GM12878 (cell line): ENCODE measurements around the gene FAHD1. TPM values are rescaled to one million over a fixed set of nuclear protein-coding genes. Genes with fewer than 3 reads are reported as not detected.

Experiments used
- BMI1 ChIP-seq: fragments of 450-650 bp; IDR thresholded peaks from 2 replicates; pipeline ENCODE4 v1.6.1; 2016; ENCODE audit warnings: mild to moderate bottlenecking, moderate library complexity, borderline replicate concordance
- CEBPB ChIP-seq, 2 experiments: fragments of 150-350 bp in 1 of 2; IDR thresholded peaks; 2 replicates each; pipeline ENCODE4 v1.6.1; 2012 to 2014; ENCODE audit warnings: low read depth in 2 of 2, low read length in 2 of 2, borderline replicate concordance in 1 of 2, inconsistent platforms in 1 of 2
- CREM ChIP-seq: IDR thresholded peaks from 2 replicates; pipeline ENCODE4 v1.6.1; 2014; ENCODE audit warnings: antibody characterized with exemption, low read depth
- EZH2 ChIP-seq: IDR thresholded peaks from 2 replicates; pipeline ENCODE4 v1.6.1; 2012; ENCODE audit warnings: low read depth, mild to moderate bottlenecking, control low read depth, inconsistent platforms, low read length, borderline replicate concordance; ENCODE audit not compliant: control insufficient read depth
- JUND ChIP-seq: IDR thresholded peaks from 2 replicates; pipeline ENCODE4 v1.6.1; 2012; ENCODE audit warnings: low read depth, mild to moderate bottlenecking, low read length, improper control_type of control experiment, moderate library complexity
- MTA3 ChIP-seq: IDR thresholded peaks from 2 replicates; pipeline ENCODE4 v1.6.1; 2012; ENCODE audit warnings: low read length, inconsistent platforms, borderline replicate concordance
- NKRF ChIP-seq: fragments of 450-650 bp; conservative IDR thresholded peaks from 2 replicates; pipeline ENCODE4 v1.6.1; 2017; ENCODE audit warnings: mild to moderate bottlenecking, moderate library complexity
- NR2C2 ChIP-seq: IDR thresholded peaks from 2 replicates; pipeline ENCODE4 v1.6.1; 2011; ENCODE audit warnings: borderline replicate concordance, low read depth; ENCODE audit not compliant: control insufficient read depth, insufficient read length
- RAD21 ChIP-seq: IDR thresholded peaks from 2 replicates; pipeline ENCODE4 v1.6.1; 2011; ENCODE audit warnings: mild to moderate bottlenecking, low read depth, low read length, moderate library complexity; ENCODE audit not compliant: insufficient read depth
- RAD51 ChIP-seq: fragments of 450-650 bp; IDR thresholded peaks from 2 replicates; pipeline ENCODE4 v1.6.1; 2016; ENCODE audit warnings: moderate library complexity, mild to moderate bottlenecking, inconsistent platforms
- RB1 ChIP-seq: fragments of 450-650 bp; formaldehyde crosslinking; IDR thresholded peaks from 2 replicates; pipeline ENCODE4 v1.6.1; 2017; ENCODE audit warnings: mild to moderate bottlenecking, borderline replicate concordance
- TCF7 ChIP-seq: IDR thresholded peaks from 2 replicates; pipeline ENCODE4 v1.6.1; 2014; ENCODE audit warnings: antibody characterized with exemption, borderline replicate concordance
- USF1 ChIP-seq: IDR thresholded peaks from 2 replicates; pipeline ENCODE4 v1.6.1; 2011; ENCODE audit warnings: borderline replicate concordance, low read depth, mild to moderate bottlenecking, moderate library complexity, mixed read lengths, low read length; ENCODE audit not compliant: insufficient read depth; ENCODE audit errors: extremely low read length
- YY1 ChIP-seq: IDR thresholded peaks from 2 replicates; pipeline ENCODE4 v1.6.1; 2011; ENCODE audit warnings: low read depth, mild to moderate bottlenecking, low read length
- ZBED1 ChIP-seq: IDR thresholded peaks from 2 replicates; pipeline ENCODE4 v1.6.1; 2016; ENCODE audit warnings: borderline replicate concordance
- ZBTB33 ChIP-seq: fragments of 450-650 bp; IDR thresholded peaks from 2 replicates; pipeline ENCODE4 v1.6.1; 2017; ENCODE audit warnings: mild to moderate bottlenecking
- ZBTB4 ChIP-seq: fragments of 450-650 bp; formaldehyde crosslinking; IDR thresholded peaks from 2 replicates; pipeline ENCODE4 v1.4.0; 2022; ENCODE audit warnings: mild to moderate bottlenecking, moderate library complexity
- polyA plus RNA-seq, 11 experiments: library from polyadenylated mRNA; depleted of rRNA in 4 of 11; unstranded in 6 of 11; stranded (reverse) in 5 of 11; fragments of >200 nt; fragmentation: Nextera tagmentation in 4 of 11; fragmentation: Illumina TruSeq in 1 of 11; extraction: Ambion mirVana in 4 of 11; extraction: Trizol in 1 of 11; gene quantifications; 1 replicate in 1 of 11; 2 replicates in 10 of 11; pipeline versions ENCODE4 v1.2.1 to v1.2.3, GENCODE V29; 2011 to 2016; ENCODE audit warnings: inconsistent platforms in 2 of 11, missing spikeins in 2 of 11, low read depth in 1 of 11
- total RNA-seq, 4 experiments: library from RNA; depleted of rRNA in 3 of 4; stranded (reverse); fragments of >200 nt in 3 of 4; fragmentation: Illumina TruSeq in 1 of 4; extraction: Trizol in 1 of 4; gene quantifications; 2 replicates each; pipeline versions ENCODE4 v1.2.1 to v1.2.3, GENCODE V29; 2013 to 2021

FAHD1 gene
- total and polyA plus RNA-seq, 10 of the 15 experiments (the other 5 are each of a cell fraction or from before 2014, with no cell fraction given): 4.3 to 43.0 (median 18.8) TPM

- TF ChIP-seq ZBTB4 (no peak), RAD21 (no peak), CEBPB (IDR thresholded peaks at IDR 0.05; ENCODE audit: borderline replicate concordance in 1 of 2, low read depth in 2 of 2, low read length in 2 of 2) (no peak), USF1 (peak; percentile 99), ZBTB33 (no peak), TCF7 (no peak), JUND (no peak), NKRF (peak; percentile 98), RB1 (peak; percentile 77; the same call in 1 of the 2 replicates), EZH2 (no peak), MTA3 (no peak), YY1 (peak; percentile 97), NR2C2 (no peak), RAD51 (peak; percentile 99), CREM (peak; percentile 52; the same call in 1 of the 2 replicates), ZBED1 (no peak), BMI1 (no peak)
Observed at GRCh38 chr16:1826691-1827573, at the start of gene FAHD1, which contains the start of gene HAGH (continued).
